Body of pancreas (tissue), 4 donors: Measurements from ENCODE around the gene SNRNP200.

Experiments
- POLR2A ChIP-seq, 3 donors: fragments of 450-650 bp; IDR thresholded peaks; one replicate each; pipeline ENCODE4 v1.6.1; 2016; ENCODE audit warnings: antibody characterized with exemption in 3 of 3, mild to moderate bottlenecking in 2 of 3
- TF ChIP-seq, protein P1 (sequence below), 7 experiments: fragments of 450-650 bp in 4 of 7; fragments of 200-600 bp in 3 of 7; sonication (generic) in 3 of 7; IDR thresholded peaks; one replicate each; pipeline ENCODE4 v1.5.1; 2016 to 2019; ENCODE audit warnings: antibody characterized with exemption in 7 of 7

GRCh38 chr2:96306370-96306769, 1.0 kb upstream of the SNRNP200 start:
- no peak for TF ChIP-seq POLR2A (IDR thresholded peaks at IDR 0.05)
- TF ChIP-seq, protein P1, sequence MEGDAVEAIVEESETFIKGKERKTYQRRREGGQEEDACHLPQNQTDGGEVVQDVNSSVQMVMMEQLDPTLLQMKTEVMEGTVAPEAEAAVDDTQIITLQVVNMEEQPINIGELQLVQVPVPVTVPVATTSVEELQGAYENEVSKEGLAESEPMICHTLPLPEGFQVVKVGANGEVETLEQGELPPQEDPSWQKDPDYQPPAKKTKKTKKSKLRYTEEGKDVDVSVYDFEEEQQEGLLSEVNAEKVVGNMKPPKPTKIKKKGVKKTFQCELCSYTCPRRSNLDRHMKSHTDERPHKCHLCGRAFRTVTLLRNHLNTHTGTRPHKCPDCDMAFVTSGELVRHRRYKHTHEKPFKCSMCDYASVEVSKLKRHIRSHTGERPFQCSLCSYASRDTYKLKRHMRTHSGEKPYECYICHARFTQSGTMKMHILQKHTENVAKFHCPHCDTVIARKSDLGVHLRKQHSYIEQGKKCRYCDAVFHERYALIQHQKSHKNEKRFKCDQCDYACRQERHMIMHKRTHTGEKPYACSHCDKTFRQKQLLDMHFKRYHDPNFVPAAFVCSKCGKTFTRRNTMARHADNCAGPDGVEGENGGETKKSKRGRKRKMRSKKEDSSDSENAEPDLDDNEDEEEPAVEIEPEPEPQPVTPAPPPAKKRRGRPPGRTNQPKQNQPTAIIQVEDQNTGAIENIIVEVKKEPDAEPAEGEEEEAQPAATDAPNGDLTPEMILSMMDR (IDR thresholded peaks at IDR 0.05): no peak
